NCI-H2171 treated with DMSO at 0.1 percent for 48 hours (cell line): ENCODE data around the gene PRR5L.
A peak's percentile ranks its signal among the peaks of the same experiment; 100 is the strongest.

Experiments
- DNase-seq: peaks from one replicate; lab custom pipeline; 2025; lab: John Stamatoyannopoulos, UW

The PRR5L gene

GRCh38 chr11:36402568-36403170 is 106.6 kb downstream of the PRR5L start:
- no peak for DNase-seq

GRCh38 chr11:36403661-36404060 is 107.6 kb downstream of the PRR5L start:
- DNase-seq = no peak

- no peak for DNase-seq
Measured at GRCh38 chr11:36404831-36405230, 108.7 kb downstream of the PRR5L start.

GRCh38 chr11:36405585-36406367 is 109.7 kb downstream of the PRR5L start:
- no peak for DNase-seq

- no peak for DNase-seq
Measured at GRCh38 chr11:36407356-36407755, 111.3 kb downstream of the PRR5L start.

- DNase-seq = no peak
Measured at GRCh38 chr11:36408498-36409136, 112.5 kb downstream of the PRR5L start.

GRCh38 chr11:36409152-36409816 is 113.2 kb downstream of the PRR5L start:
- no peak for DNase-seq

GRCh38 chr11:36411202-36411640 is 115.1 kb downstream of the PRR5L start:
- DNase-seq = no peak

- DNase-seq = peak; percentile 49
Measured at GRCh38 chr11:36412781-36413383, 116.8 kb downstream of the PRR5L start.

- no peak for DNase-seq
Measured at GRCh38 chr11:36417154-36417553, 121.1 kb downstream of the PRR5L start.

- DNase-seq = no peak
Measured at GRCh38 chr11:36419791-36420424, 123.8 kb downstream of the PRR5L start.

DNA sequence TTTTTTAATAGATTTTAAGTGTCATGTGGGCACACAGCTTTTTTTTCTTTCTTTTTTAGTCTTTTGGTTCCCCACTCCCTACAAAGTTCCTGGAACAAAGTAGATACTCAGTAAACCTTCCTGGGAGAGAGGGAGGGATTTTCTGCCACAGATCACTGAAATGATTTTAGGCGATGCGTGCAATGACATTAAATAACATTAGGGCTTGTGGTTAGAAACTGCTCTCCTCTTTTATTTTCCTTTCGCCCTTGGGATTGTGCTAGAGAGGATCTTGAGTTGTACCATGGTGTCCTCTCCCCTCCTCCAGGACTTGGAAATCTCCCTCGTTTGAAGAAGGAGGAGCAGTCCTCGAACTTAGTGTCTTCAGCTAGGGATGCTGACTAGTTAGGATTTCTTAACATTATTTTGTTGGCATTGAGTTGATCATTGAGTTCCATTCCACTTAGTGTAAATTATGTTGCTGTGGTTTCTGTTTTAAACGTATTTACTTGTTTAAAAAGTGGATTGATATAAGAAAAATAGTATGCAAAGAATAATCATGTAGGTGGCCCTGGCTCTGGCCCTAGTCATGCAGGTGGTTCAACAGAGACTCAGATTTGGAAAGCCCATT is 125.6 kb downstream of the PRR5L start:
- no peak for DNase-seq

DNA sequence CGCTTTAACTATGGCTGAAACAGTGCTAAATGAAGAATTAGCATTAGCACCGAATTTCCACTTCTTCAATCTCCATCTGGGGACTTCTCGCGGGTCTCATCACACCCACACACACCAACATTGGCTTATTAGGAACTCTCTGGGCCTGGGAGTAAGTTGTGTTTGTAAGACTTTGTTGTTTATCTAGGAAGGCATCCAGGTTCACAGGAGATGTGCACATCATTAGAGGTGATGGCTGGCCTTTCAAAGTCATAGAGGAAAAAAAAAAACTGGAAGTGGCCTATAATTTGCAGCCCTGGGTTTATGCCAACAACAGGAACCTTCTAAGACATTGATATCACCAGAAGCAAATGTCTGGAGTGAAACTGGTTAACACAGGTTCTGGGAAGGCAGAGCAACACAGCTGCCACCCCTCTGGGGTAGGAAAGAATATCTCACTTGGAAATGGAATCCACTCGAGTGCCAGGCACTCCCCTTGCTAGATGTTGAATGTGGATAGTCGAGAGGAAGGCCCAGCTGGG is 129.5 kb downstream of the PRR5L start:
- DNase-seq = peak; percentile 72

DNA sequence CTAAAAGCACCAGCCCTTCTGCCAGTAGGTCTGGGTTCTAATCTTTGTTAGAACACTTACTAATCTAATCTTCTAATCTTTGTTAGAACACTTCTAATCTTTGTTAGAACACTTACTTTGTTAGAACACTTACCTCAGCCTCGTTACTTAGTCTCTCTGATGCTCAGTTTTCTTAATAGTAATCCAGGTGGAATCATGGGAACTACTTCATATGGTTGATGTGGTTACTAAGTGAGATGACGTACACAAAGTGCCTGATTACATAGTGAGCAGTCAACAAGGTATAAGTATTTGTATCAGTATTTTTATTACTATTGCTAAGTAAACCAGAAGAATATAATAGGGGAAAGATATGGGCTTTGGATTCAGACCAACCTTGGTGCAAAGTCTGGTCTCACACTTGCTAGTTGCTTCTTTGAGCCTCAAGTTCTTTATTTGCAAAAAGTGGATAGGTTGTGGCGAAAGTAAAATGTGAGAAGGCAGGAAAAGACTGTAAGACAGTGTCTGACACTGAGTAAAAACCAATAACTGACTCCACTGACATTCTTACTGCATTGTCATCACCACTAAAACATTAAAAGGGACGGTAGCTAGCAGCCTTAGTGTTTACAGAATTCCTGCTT is 130.2 kb downstream of the PRR5L start:
- no peak for DNase-seq

DNA sequence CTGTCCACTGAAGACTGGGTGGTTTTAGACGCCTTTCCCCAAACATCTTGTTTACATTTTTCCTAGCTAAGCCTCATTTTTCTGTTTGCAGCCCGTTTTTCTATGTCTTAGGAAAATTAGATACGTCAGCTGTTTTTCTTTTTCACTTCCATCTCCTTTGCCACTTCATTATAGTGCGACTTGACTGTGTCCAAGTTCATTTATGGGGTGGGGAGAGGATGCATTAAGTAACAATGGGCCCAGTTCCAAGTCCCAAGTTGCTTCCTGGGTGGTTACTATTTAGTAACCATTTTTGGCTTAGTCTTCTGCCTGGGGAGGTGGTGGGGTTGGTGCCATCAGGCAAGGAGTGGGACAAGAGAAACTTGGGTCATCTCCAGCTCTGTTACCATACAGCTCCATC is 131.0 kb downstream of the PRR5L start:
- DNase-seq = no peak

DNA sequence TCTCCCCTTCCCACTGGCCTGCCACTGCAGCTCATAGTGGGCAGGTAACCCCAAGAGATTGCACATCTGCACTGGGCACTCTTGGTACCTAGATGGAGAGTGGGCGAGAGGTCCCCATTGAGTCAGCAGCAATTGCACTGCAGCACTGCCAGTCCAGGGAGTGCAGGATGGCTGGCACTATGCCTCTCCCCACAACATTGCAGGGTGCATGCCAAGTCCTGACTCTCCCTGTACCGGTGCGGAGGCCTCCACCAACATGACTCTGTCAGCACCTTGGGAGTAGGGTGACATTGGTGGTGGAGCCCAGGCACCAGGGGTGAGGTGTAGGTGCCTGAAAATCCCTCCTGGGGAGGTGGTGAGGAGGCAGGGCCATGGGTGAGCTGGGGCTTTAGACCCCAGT is 131.8 kb downstream of the PRR5L start:
- no peak for DNase-seq

DNA sequence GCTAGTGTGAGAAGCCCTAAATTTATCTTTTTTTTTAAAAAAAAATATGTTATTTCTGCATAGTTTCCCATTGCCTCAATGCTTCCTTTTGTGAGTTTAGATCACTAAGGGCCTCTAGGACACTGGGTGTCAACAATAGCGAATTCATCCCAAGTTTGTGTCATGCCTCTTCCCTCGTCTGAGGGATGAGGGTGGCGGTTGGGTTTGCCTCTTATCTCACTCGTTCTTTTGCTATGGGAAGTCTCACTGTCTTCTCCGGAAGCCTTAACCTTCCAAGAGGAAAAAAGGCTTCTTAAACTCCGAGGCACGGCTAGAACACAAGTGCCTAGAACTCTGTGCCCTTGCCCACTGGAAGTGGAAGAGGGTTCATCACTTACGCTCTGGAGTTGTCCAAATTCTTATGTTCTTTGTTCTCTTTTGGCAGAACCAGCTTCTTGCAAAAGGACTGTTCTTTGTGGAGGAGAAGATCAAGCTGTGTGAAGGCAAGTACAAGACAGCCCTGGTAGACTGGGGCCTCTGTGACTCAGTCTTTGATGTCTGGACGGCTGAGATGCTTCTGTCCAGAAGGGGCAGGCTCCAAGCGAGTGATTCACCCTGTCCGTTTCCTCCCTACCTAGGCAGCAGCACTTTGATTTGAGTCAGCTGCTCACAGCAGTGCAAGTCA is 135.5 kb downstream of the PRR5L start:
- DNase-seq = no peak

DNA sequence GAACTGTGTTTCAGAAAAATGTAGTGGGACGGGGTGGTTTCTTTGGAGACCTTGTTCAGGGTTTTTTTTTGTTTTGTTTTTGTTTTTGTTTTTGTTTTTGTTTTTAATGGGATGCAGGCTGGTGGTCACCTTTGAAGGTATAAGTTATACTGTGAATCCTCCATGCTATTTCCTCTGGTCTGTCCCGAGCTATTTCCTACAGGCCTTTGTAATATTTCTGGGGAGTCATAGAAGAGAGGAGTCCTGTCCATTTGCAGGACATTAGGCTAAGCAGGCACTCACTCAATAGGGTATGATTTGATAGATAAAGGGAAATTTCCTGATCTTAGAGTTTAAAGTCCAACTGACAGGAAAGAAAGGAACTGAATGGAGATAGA is 136.0 kb downstream of the PRR5L start:
- DNase-seq = no peak

DNA sequence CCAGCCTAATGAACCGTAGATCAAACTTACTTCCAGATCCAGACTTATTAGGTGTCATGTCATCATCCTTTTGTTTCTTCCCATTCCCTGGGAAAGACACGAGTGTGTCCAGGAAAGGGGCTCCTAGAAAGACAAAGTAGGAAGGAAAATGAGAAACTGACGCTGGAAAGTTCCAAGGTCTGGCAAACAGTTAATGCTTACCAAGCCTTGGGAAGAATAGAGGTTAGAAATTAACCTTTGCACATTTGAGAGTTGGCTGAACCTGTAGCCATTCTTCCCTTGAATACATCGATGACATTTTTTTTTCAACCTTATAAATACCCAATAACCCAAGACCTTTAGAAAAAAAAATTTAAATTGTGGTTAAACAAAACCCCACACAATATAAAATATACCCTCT is 136.7 kb downstream of the PRR5L start:
- no peak for DNase-seq

- DNase-seq = no peak
Measured at GRCh38 chr11:36436064-36436463, 140.0 kb downstream of the PRR5L start.
